IMR-90 (cell line): Measurements from ENCODE around the gene RHOD. TPM values are rescaled to one million over a fixed set of nuclear protein-coding genes. Genes with fewer than 3 reads are reported as not detected.

Experiments
- ATAC-seq: fragments of 200-7000 bp; cut with Tn5 transposase; 2 replicates; pipeline ENCODE4 v1.9.1; 2020; ENCODE audit warnings: low read depth, mild to moderate bottlenecking, moderate library complexity
- BruUV-seq: library from RNA; stranded (reverse); fragments of 400-500 nt; replicated peaks from 2 replicates; lab custom pipeline; 2021; lab: Mats Ljungman, UMichigan
- CTCF ChIA-PET: fragments of 300-600 bp; formaldehyde crosslinking; extraction: SDS; loops from one replicate; lab custom pipeline; 2021; ENCODE audit warnings: antibody characterized with exemption; lab: Yijun Ruan, JAX
- POLR2A ChIA-PET: fragments of 300-600 bp; sonication (Branson Sonifier 250); formaldehyde crosslinking; loops from one replicate; lab custom pipeline; 2022; ENCODE audit warnings: antibody characterized with exemption; ENCODE audit not compliant: unreplicated experiment; lab: Charles Lee
- DNase-seq: peaks from one replicate; pipeline ENCODE4 v3.0.0; 2013
- H2AFZ ChIP-seq: replicated peaks from 2 replicates; pipeline ENCODE3; 2013; ENCODE audit warnings: low read length, mild to moderate bottlenecking; ENCODE audit not compliant: poor library complexity
- H2AK5ac ChIP-seq: 2 replicates; pipeline ENCODE4 v1.6.1; 2013; ENCODE audit warnings: low read depth, low read length, inconsistent platforms
- H2AK9ac ChIP-seq: replicated peaks from 2 replicates; pipeline ENCODE3; 2013; ENCODE audit warnings: mild to moderate bottlenecking, low read depth, low read length, moderate library complexity; ENCODE audit not compliant: poor library complexity
- H2BK120ac ChIP-seq: 2 replicates; pipeline ENCODE4 v1.6.1; 2013; ENCODE audit warnings: low read depth, low read length, inconsistent platforms
- H2BK15ac ChIP-seq: 3 replicates; pipeline ENCODE4 v1.6.1; 2013; ENCODE audit warnings: low read depth, low read length, inconsistent platforms
- H2BK20ac ChIP-seq: 2 replicates; pipeline ENCODE4 v1.6.1; 2013; ENCODE audit warnings: low read depth, mild to moderate bottlenecking, inconsistent platforms, low read length, moderate library complexity
- H2BK5ac ChIP-seq: 2 replicates; pipeline ENCODE4 v1.6.1; 2013; ENCODE audit warnings: mild to moderate bottlenecking, low read depth, low read length, inconsistent platforms; ENCODE audit not compliant: poor library complexity, severe bottlenecking
- H3K14ac ChIP-seq: replicated peaks from 2 replicates; pipeline ENCODE4 v1.6.1; 2013; ENCODE audit warnings: low read depth, low read length, inconsistent platforms
- H3K18ac ChIP-seq: 2 replicates; pipeline ENCODE4 v1.6.1; 2013; ENCODE audit warnings: low read depth, low read length, control low read depth
- H3K23ac ChIP-seq: 2 replicates; pipeline ENCODE4 v1.6.1; 2013; ENCODE audit warnings: low read depth, low read length, inconsistent platforms
- H3K27ac ChIP-seq: 2 replicates; pipeline ENCODE4 v1.5.1; 2013; ENCODE audit warnings: mild to moderate bottlenecking, control low read depth, low read length; ENCODE audit not compliant: insufficient read depth
- H3K27me3 ChIP-seq: 2 replicates; pipeline ENCODE4 v1.6.1; 2013; ENCODE audit warnings: low read length; ENCODE audit not compliant: control insufficient read depth, insufficient read depth
- H3K36me3 ChIP-seq: 2 replicates; pipeline ENCODE4 v1.6.1; 2013; ENCODE audit warnings: low read length, mixed read lengths; ENCODE audit not compliant: control insufficient read depth, insufficient read depth
- H3K4ac ChIP-seq: 2 replicates; pipeline ENCODE4 v1.6.1; 2013; ENCODE audit warnings: low read depth, low read length, inconsistent platforms
- H3K4me1 ChIP-seq: 2 replicates; pipeline ENCODE4 v1.6.1; 2013; ENCODE audit warnings: low read length, mixed read lengths; ENCODE audit not compliant: control insufficient read depth, insufficient read depth
- H3K4me2 ChIP-seq: 2 replicates; pipeline ENCODE4 v1.6.1; 2013; ENCODE audit warnings: low read depth, mild to moderate bottlenecking, control low read depth, low read length, moderate library complexity
- H3K4me3 ChIP-seq: 2 replicates; pipeline ENCODE4 v1.5.1; 2013; ENCODE audit warnings: low read depth, mild to moderate bottlenecking, control low read depth, low read length, moderate library complexity; ENCODE audit not compliant: insufficient read depth
- H3K56ac ChIP-seq: 2 replicates; pipeline ENCODE4 v1.6.1; 2013; ENCODE audit warnings: low read length, inconsistent platforms; ENCODE audit not compliant: insufficient read depth; ENCODE audit errors: extremely low read depth
- H3K79me1 ChIP-seq, 2 experiments: 2 replicates each; pipeline ENCODE4 v1.6.1; 2013; ENCODE audit warnings: low read length in 2 of 2, inconsistent platforms in 1 of 2, low read depth in 1 of 2
- H3K9ac ChIP-seq: 2 replicates; pipeline ENCODE4 v1.6.1; 2013; ENCODE audit warnings: low read depth, low read length, control low read depth
- H3K9me1 ChIP-seq: 2 replicates; pipeline ENCODE4 v1.6.1; 2013; ENCODE audit warnings: low read length, inconsistent platforms; ENCODE audit not compliant: insufficient read depth
- H3K9me3 ChIP-seq: 2 replicates; pipeline ENCODE4 v1.6.1; 2013; ENCODE audit warnings: low read length; ENCODE audit not compliant: control insufficient read depth, insufficient read depth
- H4K20me1 ChIP-seq: 2 replicates; pipeline ENCODE4 v1.6.1; 2013; ENCODE audit warnings: low read length, inconsistent platforms; ENCODE audit not compliant: insufficient read depth
- H4K5ac ChIP-seq: 2 replicates; pipeline ENCODE4 v1.6.1; 2013; ENCODE audit warnings: mild to moderate bottlenecking, low read depth, low read length, control low read depth
- H4K8ac ChIP-seq, 2 experiments: 2 replicates each; pipeline ENCODE4 v1.6.1; 2013; ENCODE audit warnings: low read depth in 2 of 2, low read length in 2 of 2, control low read depth in 1 of 2, inconsistent platforms in 1 of 2
- H4K91ac ChIP-seq: 2 replicates; pipeline ENCODE4 v1.6.1; 2013; ENCODE audit warnings: low read depth, low read length, inconsistent platforms; ENCODE audit not compliant: insufficient read depth
- BHLHE40 ChIP-seq: fragments of 150-350 bp; IDR thresholded peaks from 2 replicates; pipeline ENCODE4 v1.6.1; 2016; ENCODE audit warnings: mild to moderate bottlenecking, low read depth, low read length
- CEBPB ChIP-seq: IDR thresholded peaks from 2 replicates; pipeline ENCODE4 v1.6.1; 2012; ENCODE audit warnings: low read depth, low read length, improper control_type of control experiment
- CHD1 ChIP-seq: IDR thresholded peaks from 2 replicates; pipeline ENCODE4 v1.6.1; 2012; ENCODE audit warnings: low read depth, low read length, improper control_type of control experiment
- CTCF ChIP-seq: conservative IDR thresholded peaks from 2 replicates; pipeline ENCODE4 v1.5.1; 2012; ENCODE audit warnings: mild to moderate bottlenecking, low read depth, low read length, improper control_type of control experiment
- ELK1 ChIP-seq: fragments of 150-350 bp; IDR thresholded peaks from 2 replicates; pipeline ENCODE4 v1.6.1; 2016; ENCODE audit warnings: low read depth, mild to moderate bottlenecking, low read length, moderate library complexity, borderline replicate concordance
- FOS ChIP-seq: fragments of 150-350 bp; IDR thresholded peaks from 2 replicates; pipeline ENCODE4 v1.6.1; 2016; ENCODE audit warnings: low read depth, low read length
- MAFK ChIP-seq: IDR thresholded peaks from 2 replicates; pipeline ENCODE4 v1.6.1; 2012; ENCODE audit warnings: low read depth, low read length, improper control_type of control experiment
- MAZ ChIP-seq: IDR thresholded peaks from 2 replicates; pipeline ENCODE4 v1.6.1; 2012; ENCODE audit warnings: low read depth, mild to moderate bottlenecking, low read length, improper control_type of control experiment, moderate library complexity, borderline replicate concordance
- MXI1 ChIP-seq: IDR thresholded peaks from 2 replicates; pipeline ENCODE4 v1.6.1; 2012; ENCODE audit warnings: low read depth, mild to moderate bottlenecking, low read length, moderate library complexity, borderline replicate concordance
- POLR2A ChIP-seq: IDR thresholded peaks from 2 replicates; pipeline ENCODE4 v1.6.1; 2012; ENCODE audit warnings: mild to moderate bottlenecking, low read depth, low read length
- RAD21 ChIP-seq: IDR thresholded peaks from 2 replicates; pipeline ENCODE4 v1.6.1; 2012; ENCODE audit warnings: low read length, improper control_type of control experiment
- RCOR1 ChIP-seq: IDR thresholded peaks from 2 replicates; pipeline ENCODE4 v1.6.1; 2012; ENCODE audit warnings: mild to moderate bottlenecking, low read length, improper control_type of control experiment; ENCODE audit not compliant: insufficient replicate concordance
- RFX5 ChIP-seq: IDR thresholded peaks from 2 replicates; pipeline ENCODE4 v1.8.0; 2012; ENCODE audit warnings: low read depth, mild to moderate bottlenecking, low read length, moderate library complexity
- SMC3 ChIP-seq: fragments of 150-350 bp; IDR thresholded peaks from 2 replicates; pipeline ENCODE4 v1.6.1; 2016; ENCODE audit warnings: low read depth, mild to moderate bottlenecking, antibody characterized with exemption, low read length, moderate library complexity
- USF2 ChIP-seq: fragments of 150-350 bp; IDR thresholded peaks from 2 replicates; pipeline ENCODE4 v1.6.1; 2017; ENCODE audit warnings: mild to moderate bottlenecking, antibody characterized with exemption, low read length, low read depth
- WGBS, 2 experiments: methylation state at CpG; one replicate each; pipeline versions ENCODE4 v1.1.5 to v1.1.7; 2013; ENCODE audit warnings: missing lambda C conversion rate in 2 of 2; ENCODE audit not compliant: insufficient read length in 1 of 2; ENCODE audit errors: extremely low coverage in 2 of 2; 5-methylcytosine and 5-hydroxymethylcytosine counted together
- dilution Hi-C: fragments of 300-500 bp; cut with HindIII; formaldehyde crosslinking; loops from one replicate; pipeline ENCODE4 v1.14.3; 2018; ENCODE audit warnings: low sequenced_read_pairs; ENCODE audit not compliant: unreplicated experiment
- in situ Hi-C: fragments of 300-500 bp; cut with MboI; formaldehyde crosslinking; loops from 3 replicates; pipeline ENCODE4 v1.14.3; 2019; ENCODE audit warnings: low sequenced_read_pairs, inconsistent platforms, mixed read lengths
- intact Hi-C: fragments of 100-400 bp; cut with micrococcal nuclease; formaldehyde crosslinking; loops from 2 replicates; pipeline ENCODE4 v1.10.0; 2022
- polyA plus RNA-seq, 3 experiments: library from polyadenylated mRNA; depleted of rRNA; stranded (reverse); fragments of >200 nt; gene quantifications; 2 replicates each; pipeline ENCODE4 v1.2.3, GENCODE V29; 2012; ENCODE audit warnings: low replicate concordance in 1 of 3
- total RNA-seq: library from RNA; depleted of rRNA; stranded (reverse); fragments of >200 nt; gene quantifications from 2 replicates; pipeline ENCODE4 v1.2.3, GENCODE V29; 2012

RHOD gene
- total and polyA plus RNA-seq, 2 of the 4 experiments (the other 2 are of a cell fraction): 4.7 to 10.9 TPM

DNA sequence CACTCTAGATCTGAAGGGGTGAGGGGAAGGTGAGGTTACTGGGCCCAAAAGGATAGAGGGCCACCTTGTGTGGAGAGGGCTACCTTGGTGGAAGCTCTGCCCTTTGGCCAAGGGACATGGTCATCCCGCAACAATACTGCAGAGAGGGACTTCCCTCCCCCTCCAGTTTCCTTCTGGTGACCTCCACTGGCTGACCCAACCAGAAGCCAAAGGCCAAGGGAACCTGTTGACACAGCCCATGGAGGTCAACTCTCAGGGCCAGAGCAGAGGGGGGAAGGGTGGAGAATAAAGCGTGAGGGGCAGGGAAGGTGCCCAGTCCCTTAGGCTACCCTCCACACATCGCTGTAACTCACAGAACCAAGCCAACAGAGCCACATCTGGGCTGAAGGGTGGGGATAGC, 15.0 kb upstream of the RHOD start:
- no peak overlapping the region for H3K14ac ChIP-seq
- no peak overlapping the region for H2AK9ac ChIP-seq
- H3K9me1 ChIP-seq: peaks cover 4% of the 10 kb centered on the region; the same call in 1 of the 2 replicates
- H3K4me2 ChIP-seq: no peak overlapping the region
- peaks cover 12% of the 10 kb centered on the region for H3K27me3 ChIP-seq
- H4K8ac ChIP-seq: no peak overlapping the region
- H2BK15ac ChIP-seq: no peak overlapping the region
- no peak overlapping the region for H3K23ac ChIP-seq
- no peak overlapping the region for H2BK20ac ChIP-seq
- ChIA-PET POLR2A (no interaction called here), CTCF (interaction anchor here (0.6 kb wide), 1 partner anchor 10 kb away, joined by 6 read pairs; no protein-coding TSS in a partner anchor)
- no peak overlapping the region for H2BK120ac ChIP-seq
- in situ Hi-C loops (no loop called here), intact Hi-C loops (no loop called here), dilution Hi-C loops (no loop called here)
- no peak for DNase-seq
- ATAC-seq: no peak
- H3K18ac ChIP-seq: no peak overlapping the region
- H3K4me1 ChIP-seq: peaks cover 21% of the 10 kb centered on the region
- BruUV-seq: no TSS peak
- no peak overlapping the region for H3K4me3 ChIP-seq
- H4K20me1 ChIP-seq: peaks cover 10% of the 10 kb centered on the region; the same call in 1 of the 2 replicates
- no peak overlapping the region for H2AFZ ChIP-seq
- H3K56ac ChIP-seq: no peak overlapping the region
- no peak overlapping the region for H3K4ac ChIP-seq
- H4K91ac ChIP-seq: no peak overlapping the region
- no peak overlapping the region for H2AK5ac ChIP-seq
- WGBS, 2 experiments: no CpG with 5 or more reads among the region's 3 CpGs
- TF ChIP-seq RAD21 (no peak), MAZ (no peak), CEBPB (no peak), RFX5 (no peak), CHD1 (no peak), MAFK (no peak), USF2 (no peak), RCOR1 (no peak), FOS (no peak), BHLHE40 (no peak), CTCF (no peak), MXI1 (no peak), SMC3 (no peak), ELK1 (no peak), POLR2A (no peak)
- no peak overlapping the region for H3K9ac ChIP-seq
- H4K5ac ChIP-seq: no peak overlapping the region
- no peaks in the 10 kb centered on the region for H3K9me3 ChIP-seq
- H3K27ac ChIP-seq: no peak overlapping the region
- H3K79me1 ChIP-seq: no peaks in the 10 kb centered on the region
- H3K36me3 ChIP-seq: no peaks in the 10 kb centered on the region
- no peak overlapping the region for H2BK5ac ChIP-seq
